ENCODE results near the gene CASP12. TPM values are rescaled to one million over a fixed set of nuclear protein-coding genes. Genes with fewer than 3 reads are reported as not detected.

CASP12 gene
- total and polyA plus RNA-seq, 4 donors: 0.46 to 1.7 (median 0.92) TPM

DNA sequence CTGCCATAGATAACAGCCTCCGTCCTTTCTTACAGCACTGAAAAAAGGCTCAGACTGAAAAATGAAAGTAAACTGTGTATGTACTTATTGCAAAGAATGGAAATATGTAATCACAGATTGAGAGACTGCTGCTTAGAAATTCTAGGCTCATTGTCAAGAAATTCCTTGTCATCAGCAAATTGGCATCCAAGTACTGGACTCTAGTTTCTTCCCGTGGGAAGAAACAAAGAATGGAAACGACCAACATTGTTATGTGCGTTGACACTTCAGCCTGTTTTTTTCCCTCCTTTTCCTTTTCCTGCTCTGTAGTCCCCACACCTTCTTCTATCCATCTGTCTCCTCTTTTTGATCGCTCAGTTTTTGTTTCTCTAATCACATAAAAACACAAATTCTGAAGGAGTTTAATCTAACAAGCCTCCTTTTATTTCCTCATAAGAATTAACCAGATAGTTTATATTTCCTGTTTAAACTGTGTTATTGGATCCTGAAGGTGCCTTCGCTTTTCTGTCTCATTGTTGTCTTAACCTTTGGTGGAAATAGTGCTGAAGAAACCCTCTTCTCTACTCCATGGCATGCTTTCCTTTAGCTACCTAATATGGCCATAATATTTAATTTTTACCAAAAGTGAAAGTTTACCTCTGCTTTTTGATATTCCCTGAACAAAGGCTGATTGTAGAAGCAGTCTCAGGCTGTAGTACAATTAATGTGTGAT is 20.0 kb upstream of the CASP12 start:
- Histone ChIP-seq H3K4me1 (ENCODE audit: control insufficient read depth, insufficient read depth, low read length) (no peaks in the 10 kb centered on the region), H3K4me3 (ENCODE audit: low read depth, low read length) (peak overlapping the region; percentile 9), H3K27me3 (ENCODE audit: control insufficient read depth, insufficient read depth, low read length) (no peaks in the 10 kb centered on the region), H3K27ac (ENCODE audit: low read depth, low read length) (no peak overlapping the region), H3K36me3 (ENCODE audit: control insufficient read depth, insufficient read depth, low read length) (no peaks in the 10 kb centered on the region), H3K9me3 (ENCODE audit: control insufficient read depth, insufficient read depth, low read length) (no peaks in the 10 kb centered on the region)
- WGBS (ENCODE audit: insufficient coverage): 38% methylated on average over 3 of the region's 6 CpGs
- DNase-seq (ENCODE audit: low read depth in 4 of 6, low spot score in 6 of 6): peak in 1 of 6 donors; percentile 47

DNA sequence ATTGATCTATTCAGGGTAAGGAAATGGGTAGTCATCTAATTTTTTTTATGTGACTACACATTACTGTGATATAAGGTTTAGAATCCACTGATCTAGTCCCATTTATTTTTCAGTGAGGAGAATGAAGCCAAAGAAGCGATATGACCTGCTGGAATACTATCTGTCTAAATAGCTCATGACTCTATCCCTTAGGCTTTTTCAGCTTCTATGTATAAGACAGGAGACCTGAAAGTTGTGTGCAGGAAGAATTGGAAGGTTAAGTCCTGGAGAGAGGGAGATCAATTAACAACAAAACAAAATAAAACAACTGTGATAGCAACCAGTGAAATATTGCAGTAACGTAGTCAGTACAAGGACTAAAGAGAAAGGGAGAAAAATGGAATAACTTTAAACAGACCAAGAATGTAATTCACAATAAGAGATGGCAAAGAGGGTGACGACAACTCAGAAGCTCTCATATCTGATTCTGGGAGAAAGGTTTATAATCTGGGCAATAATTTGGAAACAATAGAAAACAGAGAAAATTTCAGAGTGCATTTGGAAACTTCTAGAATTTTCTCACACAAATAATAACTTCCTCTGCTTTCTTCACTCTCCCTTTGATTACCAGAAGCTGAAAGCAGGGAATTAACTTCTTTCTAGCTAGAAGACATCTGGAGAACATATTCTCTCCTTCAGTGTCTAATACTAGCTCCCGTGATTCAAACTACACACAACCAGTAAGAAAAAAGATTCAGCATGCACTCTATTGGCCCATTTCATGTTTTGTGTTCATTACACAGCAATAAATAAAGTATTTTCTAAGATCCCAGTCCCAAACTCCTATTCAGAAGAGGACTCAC is 19.2 kb upstream of the CASP12 start:
- Histone ChIP-seq H3K9me3 (ENCODE audit: control insufficient read depth, insufficient read depth, low read length) (no peaks in the 10 kb centered on the region), H3K4me1 (ENCODE audit: control insufficient read depth, insufficient read depth, low read length) (no peaks in the 10 kb centered on the region), H3K27ac (ENCODE audit: low read depth, low read length) (no peak overlapping the region), H3K4me3 (ENCODE audit: low read depth, low read length) (peak overlapping the region; percentile 9), H3K36me3 (ENCODE audit: control insufficient read depth, insufficient read depth, low read length) (no peaks in the 10 kb centered on the region), H3K27me3 (ENCODE audit: control insufficient read depth, insufficient read depth, low read length) (no peaks in the 10 kb centered on the region)
- DNase-seq (ENCODE audit: low read depth in 4 of 6, low spot score in 6 of 6): no peak
- WGBS (ENCODE audit: insufficient coverage): 78% methylated on average over 1 of the region's 4 CpGs

DNA sequence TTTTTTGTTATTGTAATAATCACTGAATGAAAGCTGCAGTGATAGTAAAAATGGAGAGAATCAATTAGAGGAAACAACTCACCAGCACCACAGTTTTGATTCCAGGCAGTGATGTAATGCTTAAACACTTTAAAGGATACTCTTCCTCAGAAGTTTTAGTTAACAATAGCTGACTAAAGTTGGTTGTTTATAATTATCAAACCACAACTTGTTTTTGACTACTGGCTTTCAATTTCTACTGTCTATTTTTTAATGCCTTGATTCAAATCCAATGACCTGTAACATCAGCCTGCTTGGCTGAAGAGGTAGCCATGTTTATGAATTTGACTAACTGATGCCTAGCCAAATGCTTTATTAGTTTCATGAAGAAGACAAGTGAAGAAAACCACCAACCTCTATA is 18.2 kb upstream of the CASP12 start:
- Histone ChIP-seq H3K4me1 (ENCODE audit: control insufficient read depth, insufficient read depth, low read length) (no peaks in the 10 kb centered on the region), H3K36me3 (ENCODE audit: control insufficient read depth, insufficient read depth, low read length) (no peaks in the 10 kb centered on the region), H3K27me3 (ENCODE audit: control insufficient read depth, insufficient read depth, low read length) (no peaks in the 10 kb centered on the region), H3K9me3 (ENCODE audit: control insufficient read depth, insufficient read depth, low read length) (no peaks in the 10 kb centered on the region), H3K4me3 (ENCODE audit: low read depth, low read length) (no peak overlapping the region), H3K27ac (ENCODE audit: low read depth, low read length) (no peak overlapping the region)
- DNase-seq (ENCODE audit: low read depth in 4 of 6, low spot score in 6 of 6): no peak

DNA sequence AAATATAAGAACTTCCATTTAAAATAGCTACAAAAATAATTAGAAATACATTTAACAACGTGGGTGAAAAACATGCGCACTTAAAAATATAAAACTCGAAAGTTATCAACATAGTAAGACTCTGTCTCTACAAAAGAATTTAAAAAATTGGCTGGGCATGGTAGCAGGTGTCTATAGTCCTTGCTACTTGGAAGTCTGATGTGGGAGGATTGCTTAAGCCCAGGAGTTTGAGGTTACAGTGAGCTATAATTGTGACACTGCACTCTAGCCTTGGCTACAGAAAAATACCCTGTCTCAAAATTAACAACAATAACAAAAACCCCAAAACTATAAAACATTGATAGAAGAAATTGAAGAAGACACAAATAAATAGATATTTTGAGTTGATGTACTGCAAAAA is 13.8 kb upstream of the CASP12 start:
- no peak overlapping the region for H3K27ac ChIP-seq (ENCODE audit: low read depth, low read length)
- H3K27me3 ChIP-seq (ENCODE audit: control insufficient read depth, insufficient read depth, low read length): no peaks in the 10 kb centered on the region
- no CpG with 5 or more reads among the region's 3 CpGs for WGBS (ENCODE audit: insufficient coverage)
- H3K9me3 ChIP-seq (ENCODE audit: control insufficient read depth, insufficient read depth, low read length): peaks cover 1% of the 10 kb centered on the region
- H3K4me1 ChIP-seq (ENCODE audit: control insufficient read depth, insufficient read depth, low read length): no peaks in the 10 kb centered on the region
- no peak overlapping the region for H3K4me3 ChIP-seq (ENCODE audit: low read depth, low read length)
- no peaks in the 10 kb centered on the region for H3K36me3 ChIP-seq (ENCODE audit: control insufficient read depth, insufficient read depth, low read length)
- no peak for DNase-seq (ENCODE audit: low read depth in 4 of 6, low spot score in 6 of 6)

DNA sequence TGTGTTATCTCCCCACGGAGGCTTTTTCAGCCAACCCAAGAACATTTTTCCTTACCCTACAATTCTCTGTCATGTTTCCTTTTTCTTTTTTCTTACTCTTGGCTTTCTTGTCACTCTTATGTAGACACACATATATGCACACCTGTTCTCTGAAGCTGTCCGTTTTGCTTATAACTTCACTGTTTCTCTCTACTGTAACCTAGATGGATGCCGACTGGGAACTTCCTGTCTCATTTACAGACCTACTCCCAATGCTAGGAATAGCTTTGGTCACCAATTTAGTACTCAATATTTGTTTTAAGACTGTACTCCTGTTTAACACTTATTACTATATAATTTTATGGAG is 9.9 kb upstream of the CASP12 start:
- Histone ChIP-seq H3K4me1 (ENCODE audit: control insufficient read depth, insufficient read depth, low read length) (no peaks in the 10 kb centered on the region), H3K27ac (ENCODE audit: low read depth, low read length) (no peak overlapping the region), H3K27me3 (ENCODE audit: control insufficient read depth, insufficient read depth, low read length) (no peaks in the 10 kb centered on the region), H3K9me3 (ENCODE audit: control insufficient read depth, insufficient read depth, low read length) (peaks cover 3% of the 10 kb centered on the region), H3K4me3 (ENCODE audit: low read depth, low read length) (no peak overlapping the region), H3K36me3 (ENCODE audit: control insufficient read depth, insufficient read depth, low read length) (no peaks in the 10 kb centered on the region)
- 80% methylated on average over 2 of the region's 3 CpGs for WGBS (ENCODE audit: insufficient coverage)
- DNase-seq (ENCODE audit: low read depth in 4 of 6, low spot score in 6 of 6): no peak

DNA sequence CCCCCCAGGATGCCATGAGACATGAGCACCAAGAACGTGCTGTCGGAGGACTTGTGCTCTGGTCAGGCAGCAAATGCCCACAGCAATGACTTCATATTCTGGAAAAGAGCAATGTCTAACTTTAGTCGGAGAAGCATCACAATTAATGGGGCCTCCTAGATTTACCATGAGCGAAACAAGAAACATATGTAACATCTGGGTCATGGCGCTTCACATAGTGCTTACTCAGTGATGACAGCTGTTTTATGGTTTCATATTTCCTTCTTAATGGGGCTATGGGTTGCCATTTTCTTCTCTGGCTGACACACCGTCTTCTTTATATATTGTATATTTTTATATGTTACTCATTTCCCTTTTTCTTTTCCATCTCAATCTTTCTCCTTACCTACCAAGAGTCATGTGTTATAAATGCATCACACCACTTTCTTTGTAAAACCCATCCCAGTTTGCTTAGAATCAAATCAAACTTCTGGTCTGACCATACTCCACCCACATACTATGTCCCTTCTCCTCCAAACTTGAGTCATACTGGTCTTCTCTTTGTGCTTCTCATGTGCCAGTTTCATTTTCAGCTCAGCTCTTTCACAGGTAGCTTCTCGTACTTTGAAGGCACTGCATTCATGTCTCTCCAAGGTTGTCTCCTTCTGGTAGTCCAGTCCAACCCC is 9.4 kb upstream of the CASP12 start:
- 75% methylated on average over 5 of the region's 7 CpGs for WGBS (ENCODE audit: insufficient coverage)
- Histone ChIP-seq H3K27ac (ENCODE audit: low read depth, low read length) (no peak overlapping the region), H3K9me3 (ENCODE audit: control insufficient read depth, insufficient read depth, low read length) (peaks cover 3% of the 10 kb centered on the region), H3K27me3 (ENCODE audit: control insufficient read depth, insufficient read depth, low read length) (no peaks in the 10 kb centered on the region), H3K4me3 (ENCODE audit: low read depth, low read length) (no peak overlapping the region), H3K4me1 (ENCODE audit: control insufficient read depth, insufficient read depth, low read length) (no peaks in the 10 kb centered on the region), H3K36me3 (ENCODE audit: control insufficient read depth, insufficient read depth, low read length) (no peaks in the 10 kb centered on the region)
- DNase-seq (ENCODE audit: low read depth in 4 of 6, low spot score in 6 of 6): no peak

DNA sequence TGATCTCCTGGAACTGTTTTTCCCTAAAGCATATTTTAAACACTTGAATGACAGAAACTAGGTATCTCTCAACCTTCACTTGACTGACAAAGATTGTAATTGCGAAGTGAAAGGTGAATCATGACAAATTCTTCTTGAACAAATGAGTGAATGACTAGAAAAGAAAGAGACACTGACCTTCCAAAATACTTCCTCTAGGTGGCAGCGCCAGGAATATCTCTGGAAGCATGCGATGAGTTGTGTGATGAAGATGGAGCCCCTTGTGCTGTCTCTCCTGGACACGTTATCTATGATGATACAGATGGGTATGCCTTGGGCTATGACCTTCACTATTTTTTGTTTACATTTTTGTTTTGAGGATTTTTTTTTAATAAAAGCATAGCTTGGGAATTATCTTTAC is 7.0 kb upstream of the CASP12 start:
- Histone ChIP-seq H3K27me3 (ENCODE audit: control insufficient read depth, insufficient read depth, low read length) (no peaks in the 10 kb centered on the region), H3K9me3 (ENCODE audit: control insufficient read depth, insufficient read depth, low read length) (peaks cover 3% of the 10 kb centered on the region), H3K4me1 (ENCODE audit: control insufficient read depth, insufficient read depth, low read length) (no peaks in the 10 kb centered on the region), H3K27ac (ENCODE audit: low read depth, low read length) (no peak overlapping the region), H3K36me3 (ENCODE audit: control insufficient read depth, insufficient read depth, low read length) (no peaks in the 10 kb centered on the region), H3K4me3 (ENCODE audit: low read depth, low read length) (no peak overlapping the region)
- no CpG with 5 or more reads among the region's 4 CpGs for WGBS (ENCODE audit: insufficient coverage)
- no peak for DNase-seq (ENCODE audit: low read depth in 4 of 6, low spot score in 6 of 6)

DNA sequence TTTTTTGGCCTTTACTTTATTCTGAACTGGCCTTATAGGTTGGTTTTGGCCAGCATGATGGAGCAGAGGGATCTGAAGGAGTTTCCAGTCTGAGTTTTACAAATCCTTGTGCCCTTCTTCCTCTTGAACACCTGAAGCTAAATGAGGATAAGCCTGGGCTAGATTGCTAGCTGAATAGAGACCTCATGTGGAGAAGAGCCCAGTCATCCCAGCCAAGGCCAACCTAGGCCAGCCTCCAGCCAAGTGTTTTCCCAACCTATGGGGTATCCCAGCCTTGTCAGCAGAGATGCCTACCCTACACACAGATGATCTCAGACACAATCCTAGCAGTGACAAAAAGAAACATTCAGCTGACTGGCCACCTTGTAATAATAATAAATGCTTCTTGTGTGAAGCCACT is 966 bp upstream of the CASP12 start:
- no peak overlapping the region for H3K27ac ChIP-seq (ENCODE audit: low read depth, low read length)
- H3K27me3 ChIP-seq (ENCODE audit: control insufficient read depth, insufficient read depth, low read length): no peaks in the 10 kb centered on the region
- H3K4me3 ChIP-seq (ENCODE audit: low read depth, low read length): no peak overlapping the region
- no peaks in the 10 kb centered on the region for H3K4me1 ChIP-seq (ENCODE audit: control insufficient read depth, insufficient read depth, low read length)
- no peaks in the 10 kb centered on the region for H3K36me3 ChIP-seq (ENCODE audit: control insufficient read depth, insufficient read depth, low read length)
- H3K9me3 ChIP-seq (ENCODE audit: control insufficient read depth, insufficient read depth, low read length): no peaks in the 10 kb centered on the region
- no peak for DNase-seq (ENCODE audit: low read depth in 4 of 6, low spot score in 6 of 6)

DNA sequence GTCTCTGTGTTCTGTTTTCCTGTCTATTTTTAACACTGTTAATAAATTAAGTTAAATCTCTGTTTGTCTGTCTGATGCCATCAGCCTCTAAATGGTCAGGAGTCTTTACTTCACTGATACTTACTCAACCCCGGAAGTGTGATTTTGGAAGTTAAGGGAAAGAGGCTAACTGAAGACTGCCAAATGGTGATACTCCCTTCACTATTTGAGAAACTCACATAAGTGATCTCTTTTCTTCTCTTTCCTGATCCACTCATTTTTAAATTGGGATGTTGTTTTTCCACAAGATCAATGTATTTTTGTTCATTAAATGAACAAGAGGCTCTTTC is 389 bp upstream of the CASP12 start:
- no peaks in the 10 kb centered on the region for H3K27me3 ChIP-seq (ENCODE audit: control insufficient read depth, insufficient read depth, low read length)
- H3K36me3 ChIP-seq (ENCODE audit: control insufficient read depth, insufficient read depth, low read length): no peaks in the 10 kb centered on the region
- no peaks in the 10 kb centered on the region for H3K9me3 ChIP-seq (ENCODE audit: control insufficient read depth, insufficient read depth, low read length)
- no peak for DNase-seq (ENCODE audit: low read depth in 4 of 6, low spot score in 6 of 6)
- H3K4me1 ChIP-seq (ENCODE audit: control insufficient read depth, insufficient read depth, low read length): no peaks in the 10 kb centered on the region
- no peak overlapping the region for H3K4me3 ChIP-seq (ENCODE audit: low read depth, low read length)
- no CpG with 5 or more reads among the region's 1 CpG for WGBS (ENCODE audit: insufficient coverage)
- H3K27ac ChIP-seq (ENCODE audit: low read depth, low read length): peak overlapping the region; percentile 57

DNA sequence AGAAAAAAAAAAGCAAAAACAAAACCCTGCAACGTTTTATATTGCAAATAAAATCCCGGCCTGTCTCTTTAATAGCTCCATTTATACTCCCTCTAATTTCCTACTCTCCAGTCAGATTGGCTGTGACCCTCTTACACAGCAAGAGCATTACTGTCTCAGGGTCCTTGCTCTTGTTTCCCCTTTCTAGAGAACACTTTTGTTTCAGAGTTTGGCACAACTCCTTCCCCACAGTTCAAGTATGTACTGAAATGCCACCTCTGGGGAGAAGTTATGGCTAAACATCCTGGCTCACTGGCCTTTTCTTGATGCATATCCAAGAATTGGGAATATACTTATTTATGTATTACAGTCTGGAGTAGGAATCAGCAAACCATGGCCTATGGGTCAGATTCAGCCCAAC is 2.6 kb downstream of the CASP12 start:
- Histone ChIP-seq H3K36me3 (ENCODE audit: control insufficient read depth, insufficient read depth, low read length) (no peaks in the 10 kb centered on the region), H3K27me3 (ENCODE audit: control insufficient read depth, insufficient read depth, low read length) (no peaks in the 10 kb centered on the region), H3K9me3 (ENCODE audit: control insufficient read depth, insufficient read depth, low read length) (no peaks in the 10 kb centered on the region), H3K4me1 (ENCODE audit: control insufficient read depth, insufficient read depth, low read length) (no peaks in the 10 kb centered on the region), H3K27ac (ENCODE audit: low read depth, low read length) (no peak overlapping the region), H3K4me3 (ENCODE audit: low read depth, low read length) (no peak overlapping the region)
- WGBS (ENCODE audit: insufficient coverage): 75% methylated on average over 2 of the region's 2 CpGs
- DNase-seq (ENCODE audit: low read depth in 4 of 6, low spot score in 6 of 6): peak in 1 of 6 donors; percentile 16

Measured in spinal cord (tissue), 10 donors.